NCI-H446 (cell line): Measurements from ENCODE around the gene APEX2.
"Not testable (repeated sequence)": the region's sequence is repeated elsewhere in the genome, so short reads cannot be mapped to it uniquely, and the experiment has no call there.

ENCODE experiments used
- DNase-seq, 2 experiments: peaks; one replicate each; lab custom pipeline; 2025; lab: John Stamatoyannopoulos, UW

The APEX2 gene

GRCh38 chrX:54999717-55000598, at the start of gene APEX2:
TSS of gene APEX2 (plus strand) at chrX:55000363. CDS start at chrX:55000423, 60 bp downstream.
- DNase-seq = peak; percentile 80 to 91

DNA sequence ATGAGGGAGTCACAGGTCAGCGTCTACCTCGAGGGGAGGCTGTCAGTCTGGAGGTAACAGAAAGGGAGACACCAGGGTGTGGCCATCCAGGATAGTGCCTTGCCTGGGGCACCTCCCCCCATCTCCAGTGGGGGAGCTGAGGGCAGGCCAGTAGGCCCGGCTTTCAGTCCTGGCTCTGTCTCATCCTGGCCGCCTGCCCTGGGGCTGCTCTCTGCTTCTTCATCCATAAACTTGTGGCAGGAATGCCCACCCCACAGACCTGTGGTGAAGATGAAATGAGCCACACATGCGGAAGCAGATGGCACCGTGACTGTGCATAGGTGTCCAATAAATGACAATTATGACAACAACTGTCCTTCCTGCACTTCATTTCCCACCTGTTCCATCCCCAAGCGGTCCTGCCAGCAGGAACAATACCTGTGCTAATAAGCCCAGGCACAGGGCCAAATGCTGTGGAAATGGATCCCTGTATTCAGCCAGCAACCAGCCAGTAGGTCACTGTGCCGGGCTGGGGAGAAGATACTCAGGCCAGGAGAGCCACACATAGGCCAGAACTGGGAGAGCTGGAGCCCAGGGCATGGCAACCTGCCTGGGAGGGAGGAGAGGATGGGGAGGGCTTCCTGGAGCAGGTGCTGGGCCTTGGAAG, 49.3 kb upstream of the APEX2 start:
- DNase-seq = no peak

- DNase-seq = no peak
Measured at GRCh38 chrX:54961750-54962149, 38.4 kb upstream of the APEX2 start.

DNA sequence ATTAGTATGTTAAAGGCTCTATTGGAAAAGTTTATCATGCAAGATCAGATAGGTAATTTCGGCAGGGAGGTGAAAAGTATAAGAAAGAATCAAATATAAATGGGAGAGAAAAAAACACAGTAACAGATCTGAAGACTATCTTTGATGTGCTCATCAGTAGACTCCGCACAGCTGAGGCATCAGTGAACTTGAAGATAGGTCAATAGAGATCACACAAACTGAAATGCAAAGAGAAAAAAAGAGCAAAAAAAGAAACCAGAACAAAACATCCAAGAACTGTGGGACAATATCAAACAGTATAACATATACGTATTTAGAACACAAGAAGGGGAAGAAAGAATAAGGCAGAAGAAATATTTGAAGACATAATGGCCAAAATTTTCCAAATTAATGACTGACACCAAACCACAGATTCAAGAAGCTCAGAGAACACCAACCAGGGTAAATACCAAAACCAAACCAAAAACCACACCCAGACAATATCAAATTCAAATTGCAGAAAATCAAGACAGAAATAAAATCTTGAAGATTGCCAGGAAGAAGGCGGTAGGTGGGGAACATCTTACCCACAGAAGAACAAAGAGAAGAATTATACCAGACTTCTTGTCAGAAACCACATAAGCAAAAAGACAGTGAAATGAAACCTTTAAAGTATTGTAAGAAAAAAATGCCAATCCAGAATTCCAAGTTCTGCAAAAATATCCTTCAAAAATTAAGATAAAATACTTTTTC, 35.2 kb upstream of the APEX2 start:
- DNase-seq = no peak

GRCh38 chrX:54977387-54977786, 22.8 kb upstream of the APEX2 start:
- no peak for DNase-seq

DNA sequence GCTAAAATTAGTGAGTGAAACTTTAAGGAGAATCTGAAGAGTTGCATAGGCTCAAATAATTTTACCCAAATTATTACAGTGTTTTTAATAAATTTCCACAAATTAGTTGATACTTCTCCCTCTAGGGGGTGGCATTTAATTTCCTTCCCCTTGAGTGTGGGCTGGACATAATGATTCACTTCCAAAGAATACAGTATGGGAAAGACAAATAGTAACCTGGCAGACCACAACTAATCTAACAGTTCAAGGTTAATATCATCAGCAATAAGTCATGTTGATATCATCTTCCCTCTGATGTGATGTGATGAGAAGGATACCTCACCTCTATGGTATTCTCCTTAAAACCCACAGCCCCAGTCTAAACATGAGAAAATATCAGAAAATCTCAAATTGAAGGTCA, 21.7 kb upstream of the APEX2 start:
- DNase-seq = no peak

- no peak for DNase-seq
Measured at GRCh38 chrX:54979432-54979831, 20.7 kb upstream of the APEX2 start.

- DNase-seq = no peak
Measured at GRCh38 chrX:54980334-54980733, 19.8 kb upstream of the APEX2 start.

DNA sequence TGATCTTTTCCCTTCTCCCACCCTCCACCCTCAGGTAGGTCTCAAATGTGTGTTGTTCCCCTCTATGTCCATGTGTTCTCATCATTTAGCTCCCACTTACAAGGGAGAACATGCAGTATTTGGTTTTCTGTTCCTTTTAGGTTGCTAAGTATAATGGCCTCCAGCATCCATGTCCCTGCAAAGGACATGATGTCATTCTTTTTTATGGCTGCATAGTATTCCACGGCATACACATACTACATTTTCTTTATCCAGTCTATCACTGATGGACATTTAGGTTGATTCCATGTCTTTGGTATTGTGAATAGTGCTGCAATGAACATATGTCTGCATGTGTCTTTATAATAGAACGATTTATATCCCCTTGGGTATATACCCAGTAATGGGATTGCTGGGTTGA, 16.9 kb upstream of the APEX2 start:
- DNase-seq = not testable (repeated sequence)

- no peak for DNase-seq
Measured at GRCh38 chrX:54991706-54992105, 8.5 kb upstream of the APEX2 start.

- DNase-seq = no peak
Measured at GRCh38 chrX:54992911-54993622, 7.1 kb upstream of the APEX2 start.

GRCh38 chrX:54994099-54994498, 6.1 kb upstream of the APEX2 start, which contains the start of gene PFKFB1:
TSS of gene PFKFB1 (minus strand) at chrX:54994188. CDS start at chrX:54994007, 181 bp downstream.
- no peak for DNase-seq

- DNase-seq = no peak
Measured at GRCh38 chrX:54994668-54995351, 5.4 kb upstream of the APEX2 start.

DNA sequence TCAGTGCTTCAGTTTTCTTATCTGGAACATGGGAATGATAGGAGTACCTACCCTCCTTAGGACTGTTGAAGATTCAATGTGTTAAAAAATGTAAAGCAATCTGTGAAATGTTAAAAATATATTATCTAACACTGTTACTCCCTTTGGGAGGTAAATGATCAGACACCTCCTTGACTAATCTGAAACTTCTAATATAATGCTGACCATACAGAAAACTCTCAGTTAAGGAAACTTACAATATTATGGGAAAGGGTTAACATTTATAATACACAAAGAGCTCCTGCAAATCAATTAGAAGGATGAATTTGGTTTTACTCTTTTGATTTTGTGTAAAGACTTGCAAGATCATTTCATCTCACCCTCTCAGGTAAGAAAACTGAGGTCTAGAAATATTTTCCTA, 4.5 kb upstream of the APEX2 start:
- DNase-seq = no peak

DNA sequence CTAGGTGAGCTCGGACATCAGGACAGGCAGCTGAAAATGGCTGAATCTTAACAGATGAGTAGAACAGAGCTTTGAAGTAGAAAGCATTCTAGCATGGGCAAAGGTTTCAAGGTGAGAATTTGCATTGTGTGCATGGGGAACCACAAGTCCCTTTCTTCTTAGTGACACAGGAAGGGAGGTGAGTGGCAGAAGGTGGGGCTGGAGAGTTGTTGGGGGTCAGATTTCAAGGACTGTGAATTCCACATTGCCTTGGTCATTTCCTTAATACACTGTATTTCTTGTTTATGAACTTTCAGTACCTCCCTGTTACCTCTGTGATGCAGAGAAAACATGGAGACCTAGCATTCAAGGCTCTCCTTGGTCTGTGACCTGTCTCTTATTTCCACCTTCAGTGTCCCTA, 4.1 kb downstream of the APEX2 start:
- DNase-seq = no peak

DNA sequence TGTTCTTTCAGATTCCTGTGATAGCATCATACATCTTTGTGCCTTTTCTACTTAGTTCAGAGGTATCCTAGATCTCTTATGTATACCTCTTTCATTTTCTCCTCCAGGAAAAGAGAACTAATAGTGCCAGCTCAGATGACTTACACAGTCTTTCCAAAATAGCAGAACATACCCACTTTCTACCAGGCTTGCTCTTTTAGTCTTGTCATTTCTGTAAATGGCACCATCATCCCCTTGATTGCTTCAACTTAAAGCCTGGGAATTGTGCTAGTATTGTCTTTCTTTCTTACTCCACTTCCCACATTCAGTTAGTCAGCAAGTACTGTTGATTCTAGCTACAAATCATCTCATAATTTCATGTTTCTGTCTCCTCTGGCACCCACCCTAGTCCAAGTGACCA, 5.1 kb downstream of the APEX2 start:
- no peak for DNase-seq

DNA sequence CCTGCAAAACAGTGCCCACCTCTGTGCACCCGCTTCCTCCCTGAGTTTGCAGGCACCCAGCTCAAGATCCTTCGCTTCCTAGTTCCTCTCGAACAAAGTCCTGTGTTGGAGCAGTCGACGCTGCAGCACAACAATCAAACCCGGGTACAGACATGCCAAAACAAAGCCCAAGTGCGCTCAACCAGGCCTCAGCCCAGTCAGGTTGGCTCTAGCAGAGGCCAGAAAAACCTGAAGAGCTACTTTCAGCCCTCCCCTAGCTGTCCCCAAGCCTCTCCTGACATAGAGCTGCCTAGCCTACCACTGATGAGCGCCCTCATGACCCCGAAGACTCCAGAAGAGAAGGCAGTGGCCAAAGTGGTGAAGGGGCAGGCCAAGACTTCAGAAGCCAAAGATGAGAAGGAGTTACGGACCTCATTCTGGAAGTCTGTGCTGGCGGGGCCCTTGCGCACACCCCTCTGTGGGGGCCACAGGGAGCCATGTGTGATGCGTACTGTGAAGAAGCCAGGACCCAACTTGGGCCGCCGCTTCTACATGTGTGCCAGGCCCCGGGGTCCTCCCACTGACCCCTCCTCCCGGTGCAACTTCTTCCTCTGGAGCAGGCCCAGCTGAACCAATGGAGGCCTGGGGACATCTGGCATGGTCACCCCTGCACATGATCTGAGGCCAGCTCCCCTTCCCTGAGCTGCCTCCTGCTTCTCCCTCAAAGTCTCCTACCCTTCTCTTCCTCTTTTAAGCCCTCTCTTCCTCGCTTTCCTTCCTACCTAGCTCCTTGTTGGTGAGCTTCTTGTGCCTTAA, 6.9 kb downstream of the APEX2 start:
- DNase-seq = no peak

DNA sequence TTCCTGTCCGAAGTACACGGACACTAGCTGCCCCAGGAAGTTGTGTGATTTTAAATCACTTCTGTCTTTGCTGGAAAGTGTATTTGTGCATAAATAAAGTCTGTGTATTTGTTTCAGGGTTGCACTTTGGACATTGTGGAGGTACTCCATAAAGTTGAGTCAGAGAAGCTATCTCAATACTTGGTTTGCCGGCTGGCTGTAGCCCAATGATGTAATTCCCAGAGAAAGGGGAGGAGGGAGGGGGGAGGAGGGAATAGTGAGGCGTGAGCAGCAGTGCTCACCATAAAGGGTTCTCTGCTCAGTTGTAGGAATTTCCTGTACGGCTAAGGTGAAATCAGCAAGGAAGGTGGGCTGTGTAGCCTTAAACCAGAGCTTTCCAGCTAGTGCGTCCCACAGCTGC, 7.5 kb downstream of the APEX2 start:
- no peak for DNase-seq

DNA sequence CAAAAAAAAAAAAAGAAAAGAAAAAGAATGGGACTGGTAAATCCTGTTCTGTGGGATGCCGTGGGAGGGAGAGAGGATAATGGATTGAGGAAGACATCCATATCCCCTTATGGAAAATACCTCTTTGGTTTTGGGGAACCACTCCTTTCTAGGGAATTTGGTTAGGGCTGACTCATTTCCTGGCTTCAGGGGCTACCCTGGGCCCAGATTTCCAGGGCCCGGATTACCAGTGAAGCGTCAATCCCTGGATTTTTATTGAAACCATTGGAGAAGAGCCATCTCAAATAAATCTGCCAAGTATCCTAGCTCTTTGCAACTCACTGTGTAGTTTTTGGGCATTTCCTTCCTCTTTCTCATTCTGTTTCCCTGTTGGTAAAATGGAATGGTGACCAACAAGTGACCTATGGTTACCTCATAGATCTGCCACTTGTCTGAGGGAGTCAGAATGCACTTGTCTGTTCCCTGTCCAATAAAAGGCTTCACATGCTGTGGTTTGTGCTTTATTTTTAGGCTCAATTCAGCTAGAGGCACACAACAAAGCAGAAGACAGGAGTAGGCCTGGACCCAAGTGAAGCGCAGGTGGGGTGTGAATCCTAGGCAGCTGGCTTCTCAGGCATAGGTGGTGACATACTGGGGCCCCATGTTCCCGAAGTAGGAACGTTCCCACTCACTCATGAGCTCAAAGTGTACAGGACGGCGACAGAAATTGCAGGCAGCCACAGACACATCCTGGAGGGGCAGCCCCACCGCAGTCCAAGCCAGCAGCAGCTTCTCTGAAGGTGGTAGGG, 8.6 kb downstream of the APEX2 start:
- DNase-seq = no peak

- DNase-seq = peak in 1 of 2 experiments; percentile 0
Measured at GRCh38 chrX:55011294-55011693, 11.1 kb downstream of the APEX2 start.
